BE2C (cell line): Measurements from ENCODE around the gene CAB39. TPM values are rescaled to one million over a fixed set of nuclear protein-coding genes. Genes with fewer than 3 reads are reported as not detected.
A peak's percentile ranks its signal among the peaks of the same experiment; 100 is the strongest.

ENCODE experiments used
- DNase-seq: peaks from one replicate; pipeline ENCODE4 v3.0.0-alpha.2; 2020
- H3K27me3 ChIP-seq: fragments of 250-450 bp; sonication (Bioruptor Pico); 2 replicates; pipeline ENCODE4 v1.5.1; 2020; ENCODE audit warnings: mild to moderate bottlenecking
- H3K36me3 ChIP-seq: fragments of 250-450 bp; sonication (Bioruptor Pico); 2 replicates; pipeline ENCODE4 v1.5.1; 2020; ENCODE audit warnings: mild to moderate bottlenecking
- H3K4me1 ChIP-seq: fragments of 250-450 bp; sonication (Bioruptor Pico); 2 replicates; pipeline ENCODE4 v1.5.1; 2020
- H3K4me3 ChIP-seq: 2 replicates; pipeline ENCODE4 v1.5.1; 2011; ENCODE audit warnings: low read depth, low read length
- H3K9me3 ChIP-seq: fragments of 250-450 bp; sonication (Bioruptor Pico); 2 replicates; pipeline ENCODE4 v1.5.1; 2020
- polyA plus RNA-seq: library from polyadenylated mRNA; unstranded; fragments of >200 nt; gene quantifications from one replicate; pipeline ENCODE4 v1.2.1, GENCODE V29; 2012; ENCODE audit warnings: low read depth, missing spikeins; ENCODE audit not compliant: insufficient read length, insufficient read depth
- TF ChIP-seq, protein P1 (sequence below): IDR thresholded peaks from 2 replicates; pipeline ENCODE4 v1.5.1; 2012; ENCODE audit warnings: mild to moderate bottlenecking, low read depth, low read length

CAB39 gene
- polyA plus RNA-seq, result 26.7 TPM

DNA sequence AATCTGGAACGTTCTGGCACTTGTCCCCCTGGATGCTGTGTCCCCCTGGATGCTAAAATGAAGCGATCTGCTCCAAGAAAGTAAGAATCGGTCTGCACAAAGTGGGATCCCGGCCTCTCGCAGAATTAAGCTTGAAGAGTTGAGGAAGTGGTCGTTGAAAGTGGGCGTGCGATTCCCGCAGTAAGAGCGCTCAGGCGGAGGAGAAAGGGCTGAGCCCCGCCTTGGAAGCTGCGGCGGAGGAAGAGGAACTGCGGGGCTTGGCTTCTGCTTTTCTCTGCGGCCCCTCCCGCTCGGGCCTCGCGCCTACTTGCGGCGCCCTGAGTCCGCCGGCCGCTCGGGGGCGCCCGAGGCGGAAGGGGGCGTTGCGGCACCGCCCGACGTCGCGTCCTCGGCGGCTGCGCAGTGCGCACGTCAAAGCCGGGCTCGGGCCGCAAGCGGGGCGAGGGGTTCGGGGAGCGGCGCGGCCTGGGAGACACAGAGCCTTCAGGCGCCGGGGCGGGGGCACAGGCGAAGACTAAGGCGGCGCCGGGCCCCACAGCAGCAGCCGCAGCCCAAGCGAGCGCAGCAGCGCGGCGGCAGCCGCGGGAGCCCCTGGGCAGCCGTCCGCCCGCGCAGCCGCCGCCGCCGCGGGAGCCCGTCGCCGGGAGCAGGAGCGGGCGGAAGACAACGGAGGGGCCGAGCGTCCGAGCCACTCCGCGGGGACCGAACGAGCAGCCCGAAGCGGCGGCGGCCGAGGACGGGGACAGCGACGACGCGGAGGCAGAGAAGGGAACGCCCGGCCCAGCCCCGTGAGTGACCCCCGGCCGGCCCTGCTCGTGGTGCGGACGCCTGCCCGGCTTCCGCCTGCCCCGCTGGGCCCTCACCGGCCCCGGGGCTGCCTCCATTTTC is at the start of gene CAB39:
TSS of gene CAB39 (plus strand) at position 400 of the 888 bp plus-strand sequence. CDS start 47,160 bp downstream, outside the sequence.
- H3K4me3 ChIP-seq, result peak within 1 kb of the TSS; percentile 97
- H3K36me3 ChIP-seq, result no peaks in the 10 kb centered on the region; the same call in 1 of the 2 replicates
- peak; percentile 92 for DNase-seq
- TF ChIP-seq, protein P1, sequence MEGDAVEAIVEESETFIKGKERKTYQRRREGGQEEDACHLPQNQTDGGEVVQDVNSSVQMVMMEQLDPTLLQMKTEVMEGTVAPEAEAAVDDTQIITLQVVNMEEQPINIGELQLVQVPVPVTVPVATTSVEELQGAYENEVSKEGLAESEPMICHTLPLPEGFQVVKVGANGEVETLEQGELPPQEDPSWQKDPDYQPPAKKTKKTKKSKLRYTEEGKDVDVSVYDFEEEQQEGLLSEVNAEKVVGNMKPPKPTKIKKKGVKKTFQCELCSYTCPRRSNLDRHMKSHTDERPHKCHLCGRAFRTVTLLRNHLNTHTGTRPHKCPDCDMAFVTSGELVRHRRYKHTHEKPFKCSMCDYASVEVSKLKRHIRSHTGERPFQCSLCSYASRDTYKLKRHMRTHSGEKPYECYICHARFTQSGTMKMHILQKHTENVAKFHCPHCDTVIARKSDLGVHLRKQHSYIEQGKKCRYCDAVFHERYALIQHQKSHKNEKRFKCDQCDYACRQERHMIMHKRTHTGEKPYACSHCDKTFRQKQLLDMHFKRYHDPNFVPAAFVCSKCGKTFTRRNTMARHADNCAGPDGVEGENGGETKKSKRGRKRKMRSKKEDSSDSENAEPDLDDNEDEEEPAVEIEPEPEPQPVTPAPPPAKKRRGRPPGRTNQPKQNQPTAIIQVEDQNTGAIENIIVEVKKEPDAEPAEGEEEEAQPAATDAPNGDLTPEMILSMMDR, result peak; percentile 54
- H3K27me3 ChIP-seq, result no peaks in the 10 kb centered on the region
- no peaks in the 10 kb centered on the region for H3K4me1 ChIP-seq
- no peaks in the 10 kb centered on the region for H3K9me3 ChIP-seq

DNA sequence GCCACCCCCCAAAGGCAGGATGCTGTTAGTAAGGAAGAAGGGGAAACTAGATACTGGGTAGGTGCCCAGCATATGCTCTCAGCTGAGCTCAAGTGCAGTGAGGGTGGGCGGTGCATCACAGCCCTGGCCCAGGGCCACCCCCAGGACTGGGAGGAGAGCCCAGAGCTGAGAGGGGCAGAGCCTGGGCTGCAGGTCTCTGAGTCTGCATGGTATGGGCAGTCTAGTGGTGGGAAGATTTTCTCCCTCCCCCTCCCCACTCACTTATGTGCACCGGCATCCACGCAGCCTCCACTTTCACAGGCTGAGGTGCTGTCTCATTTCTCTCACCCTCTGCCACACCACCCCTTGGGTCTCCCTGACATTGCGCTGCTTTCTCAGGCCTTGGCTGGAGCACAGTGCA is 48.5 kb upstream of the CAB39 start:
- TF ChIP-seq, protein P1, result no peak

DNA sequence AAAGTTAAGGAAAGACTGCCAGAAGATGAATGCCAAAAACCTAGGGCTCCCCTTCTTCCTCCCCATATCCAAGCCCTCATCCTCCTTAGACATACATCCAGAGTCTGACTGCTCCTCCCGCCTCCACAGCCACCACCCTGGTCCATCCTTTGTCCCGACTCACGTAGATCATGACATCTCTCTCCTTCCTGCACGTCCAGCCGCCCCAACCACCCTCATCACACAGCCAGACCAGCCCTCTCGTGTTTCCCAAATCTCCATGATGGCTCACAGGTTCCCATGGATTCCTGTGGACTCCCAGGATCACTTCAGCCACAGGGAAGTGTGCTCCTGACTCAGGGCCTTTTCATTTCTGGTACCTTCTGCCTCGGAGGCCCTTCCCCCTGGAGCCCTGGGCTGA is 47.8 kb upstream of the CAB39 start:
- Histone ChIP-seq H3K36me3 (no peaks in the 10 kb centered on the region), H3K4me3 (no peak overlapping the region), H3K27me3 (no peaks in the 10 kb centered on the region), H3K4me1 (no peaks in the 10 kb centered on the region), H3K9me3 (no peaks in the 10 kb centered on the region)
- TF ChIP-seq, protein P1, result no peak
- DNase-seq, result no peak

More for the DNA sequence above, 48.5 kb upstream of the CAB39 start:
- H3K4me3 ChIP-seq, result no peak overlapping the region
- H3K36me3 ChIP-seq, result no peaks in the 10 kb centered on the region
- H3K27me3 ChIP-seq, result no peaks in the 10 kb centered on the region
- H3K9me3 ChIP-seq, result no peaks in the 10 kb centered on the region
- H3K4me1 ChIP-seq, result no peaks in the 10 kb centered on the region
- DNase-seq, result no peak

DNA sequence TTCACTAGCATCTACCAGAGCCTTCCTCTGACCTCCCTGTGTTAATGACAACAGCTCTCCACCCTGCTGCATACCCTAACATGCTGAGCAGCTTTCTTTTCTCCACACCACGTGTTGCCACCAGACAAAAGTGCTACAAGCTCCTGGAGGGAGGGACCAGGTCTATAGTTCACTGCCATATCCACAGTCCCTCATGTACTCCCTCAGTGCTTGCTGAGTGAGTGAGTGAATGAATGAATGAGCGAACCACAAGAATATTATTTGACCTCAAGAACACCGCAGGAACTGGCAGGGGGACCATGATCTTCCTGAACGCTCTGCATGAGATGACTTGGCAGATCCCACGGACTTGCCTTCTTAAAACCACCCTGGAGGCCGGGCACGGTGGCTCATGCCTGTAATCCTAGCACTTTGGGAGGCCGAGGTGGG is 47.4 kb upstream of the CAB39 start:
- H3K36me3 ChIP-seq, result no peaks in the 10 kb centered on the region
- no peaks in the 10 kb centered on the region for H3K9me3 ChIP-seq
- no peak for DNase-seq
- TF ChIP-seq, protein P1, result no peak
- no peaks in the 10 kb centered on the region for H3K4me1 ChIP-seq
- H3K27me3 ChIP-seq, result no peaks in the 10 kb centered on the region
- no peak overlapping the region for H3K4me3 ChIP-seq

DNA sequence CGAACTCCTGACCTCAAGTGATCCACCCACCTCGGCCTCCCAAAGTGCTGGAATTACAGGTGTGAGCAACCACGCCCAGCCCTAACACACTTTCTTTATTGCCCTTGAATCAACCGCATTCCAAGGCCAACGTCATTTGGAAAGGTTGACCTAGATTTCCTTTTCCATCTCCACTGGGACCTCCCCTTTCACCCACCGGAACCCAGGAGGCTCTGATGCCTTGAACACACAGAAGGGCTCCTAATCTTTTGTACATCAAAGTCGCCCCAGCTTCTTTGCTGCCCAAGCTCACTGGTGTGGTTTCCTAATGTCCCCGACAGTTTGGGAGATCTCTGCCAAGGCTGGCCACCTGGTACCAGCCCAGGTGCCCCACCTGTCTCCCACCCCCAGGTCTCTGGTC is 46.2 kb upstream of the CAB39 start:
- Histone ChIP-seq H3K4me1 (no peaks in the 10 kb centered on the region), H3K9me3 (no peaks in the 10 kb centered on the region), H3K4me3 (no peak overlapping the region), H3K27me3 (no peaks in the 10 kb centered on the region), H3K36me3 (no peaks in the 10 kb centered on the region)
- DNase-seq, result no peak
- TF ChIP-seq, protein P1, result no peak
